GM12878 (cell line): Measurements from ENCODE around the gene UBXN4.

Experiments
- ASH2L ChIP-seq: fragments of 300-600, 200-600 bp; sonication (generic); IDR thresholded peaks from 2 replicates; pipeline ENCODE4 v1.6.1; 2017; ENCODE audit warnings: low read depth, mild to moderate bottlenecking, borderline replicate concordance
- LARP7 ChIP-seq: fragments of 450-650 bp; IDR thresholded peaks from 2 replicates; pipeline ENCODE4 v1.6.1; 2017; ENCODE audit warnings: mild to moderate bottlenecking
- POLR2A ChIP-seq: IDR thresholded peaks from 2 replicates; pipeline ENCODE4 v1.6.1; 2011; ENCODE audit warnings: low read depth, mild to moderate bottlenecking, low read length
- SREBF2 ChIP-seq: IDR thresholded peaks from 2 replicates; pipeline ENCODE4 v1.6.1; 2012; ENCODE audit warnings: mild to moderate bottlenecking, low read length
- TF ChIP-seq, protein P1 (sequence below): IDR thresholded peaks from 2 replicates; pipeline ENCODE4 v1.6.1; 2012; ENCODE audit warnings: low read depth, low read length, improper control_type of control experiment

GRCh38 chr2:135826544-135826943, 84.9 kb downstream of the UBXN4 start:
- no peak for TF ChIP-seq SREBF2
- TF ChIP-seq, protein P1, sequence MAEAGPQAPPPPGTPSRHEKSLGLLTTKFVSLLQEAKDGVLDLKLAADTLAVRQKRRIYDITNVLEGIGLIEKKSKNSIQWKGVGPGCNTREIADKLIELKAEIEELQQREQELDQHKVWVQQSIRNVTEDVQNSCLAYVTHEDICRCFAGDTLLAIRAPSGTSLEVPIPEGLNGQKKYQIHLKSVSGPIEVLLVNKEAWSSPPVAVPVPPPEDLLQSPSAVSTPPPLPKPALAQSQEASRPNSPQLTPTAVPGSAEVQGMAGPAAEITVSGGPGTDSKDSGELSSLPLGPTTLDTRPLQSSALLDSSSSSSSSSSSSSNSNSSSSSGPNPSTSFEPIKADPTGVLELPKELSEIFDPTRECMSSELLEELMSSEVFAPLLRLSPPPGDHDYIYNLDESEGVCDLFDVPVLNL: no peak
- no peak for TF ChIP-seq LARP7
- TF ChIP-seq POLR2A: no peak
- TF ChIP-seq ASH2L: no peak
